ENCODE measurements around the gene FASLG. TPM values are rescaled to one million over a fixed set of nuclear protein-coding genes. Genes with fewer than 3 reads are reported as not detected.

FASLG gene
- total RNA-seq, 1 experiment from 2014 or later: not detected

DNA sequence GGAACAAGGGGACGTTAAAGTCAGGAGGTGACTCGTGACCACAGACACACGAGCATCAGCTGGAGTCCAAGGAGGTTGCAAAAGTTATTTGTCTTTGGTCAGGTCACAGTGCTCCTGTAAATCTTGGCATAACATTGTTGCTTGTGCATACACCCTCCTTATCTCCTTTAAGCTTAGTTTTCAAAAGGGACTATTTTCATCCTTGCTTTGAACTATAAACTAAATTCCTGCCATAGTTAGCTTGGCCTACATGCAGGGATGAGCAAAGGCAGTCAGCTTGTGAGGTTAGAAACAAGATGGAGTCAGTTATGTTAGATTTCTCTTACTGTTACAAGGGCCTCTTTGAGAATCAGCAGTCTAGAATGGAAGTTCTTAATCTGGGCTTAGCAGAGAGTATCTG is 28.0 kb upstream of the FASLG start:
- no TSS peak for BruUV-seq (replicated peaks)
- DNase-seq (ENCODE audit: low read depth, low spot score): no peak
- Histone ChIP-seq H3K27me3 (ENCODE audit: control insufficient read depth, insufficient read depth, low read length) (no peaks in the 10 kb centered on the region), H3K4me3 (ENCODE audit: low read depth in 2 of 2, low read length in 2 of 2) (no peak overlapping the region), H3K9me3 (ENCODE audit: control insufficient read depth, insufficient read depth, low read depth, low read length) (no peaks in the 10 kb centered on the region; the same call in 1 of the 2 replicates), H3K36me3 (ENCODE audit: control insufficient read depth, insufficient read depth, low read length) (no peaks in the 10 kb centered on the region), H3K27ac (ENCODE audit: low read length) (no peak overlapping the region), H3K4me1 (ENCODE audit: control insufficient read depth, insufficient read depth, low read length) (no peaks in the 10 kb centered on the region)
- TF ChIP-seq, protein P1, sequence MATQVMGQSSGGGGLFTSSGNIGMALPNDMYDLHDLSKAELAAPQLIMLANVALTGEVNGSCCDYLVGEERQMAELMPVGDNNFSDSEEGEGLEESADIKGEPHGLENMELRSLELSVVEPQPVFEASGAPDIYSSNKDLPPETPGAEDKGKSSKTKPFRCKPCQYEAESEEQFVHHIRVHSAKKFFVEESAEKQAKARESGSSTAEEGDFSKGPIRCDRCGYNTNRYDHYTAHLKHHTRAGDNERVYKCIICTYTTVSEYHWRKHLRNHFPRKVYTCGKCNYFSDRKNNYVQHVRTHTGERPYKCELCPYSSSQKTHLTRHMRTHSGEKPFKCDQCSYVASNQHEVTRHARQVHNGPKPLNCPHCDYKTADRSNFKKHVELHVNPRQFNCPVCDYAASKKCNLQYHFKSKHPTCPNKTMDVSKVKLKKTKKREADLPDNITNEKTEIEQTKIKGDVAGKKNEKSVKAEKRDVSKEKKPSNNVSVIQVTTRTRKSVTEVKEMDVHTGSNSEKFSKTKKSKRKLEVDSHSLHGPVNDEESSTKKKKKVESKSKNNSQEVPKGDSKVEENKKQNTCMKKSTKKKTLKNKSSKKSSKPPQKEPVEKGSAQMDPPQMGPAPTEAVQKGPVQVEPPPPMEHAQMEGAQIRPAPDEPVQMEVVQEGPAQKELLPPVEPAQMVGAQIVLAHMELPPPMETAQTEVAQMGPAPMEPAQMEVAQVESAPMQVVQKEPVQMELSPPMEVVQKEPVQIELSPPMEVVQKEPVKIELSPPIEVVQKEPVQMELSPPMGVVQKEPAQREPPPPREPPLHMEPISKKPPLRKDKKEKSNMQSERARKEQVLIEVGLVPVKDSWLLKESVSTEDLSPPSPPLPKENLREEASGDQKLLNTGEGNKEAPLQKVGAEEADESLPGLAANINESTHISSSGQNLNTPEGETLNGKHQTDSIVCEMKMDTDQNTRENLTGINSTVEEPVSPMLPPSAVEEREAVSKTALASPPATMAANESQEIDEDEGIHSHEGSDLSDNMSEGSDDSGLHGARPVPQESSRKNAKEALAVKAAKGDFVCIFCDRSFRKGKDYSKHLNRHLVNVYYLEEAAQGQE (IDR thresholded peaks at IDR 0.05; ENCODE audit: insufficient read depth in 1 of 2, low read depth in 2 of 2, low read length in 1 of 2): no peak
- TF ChIP-seq POLR2AphosphoS5 (IDR thresholded peaks at IDR 0.05; ENCODE audit: low read depth, low read length) (no peak), TCF7L2 (IDR thresholded peaks at IDR 0.05; ENCODE audit: low read depth, low read length) (no peak), SIN3A (IDR thresholded peaks at IDR 0.05; ENCODE audit: borderline replicate concordance, insufficient read depth, low read depth, low read length) (no peak)
- TF ChIP-seq, protein P2, sequence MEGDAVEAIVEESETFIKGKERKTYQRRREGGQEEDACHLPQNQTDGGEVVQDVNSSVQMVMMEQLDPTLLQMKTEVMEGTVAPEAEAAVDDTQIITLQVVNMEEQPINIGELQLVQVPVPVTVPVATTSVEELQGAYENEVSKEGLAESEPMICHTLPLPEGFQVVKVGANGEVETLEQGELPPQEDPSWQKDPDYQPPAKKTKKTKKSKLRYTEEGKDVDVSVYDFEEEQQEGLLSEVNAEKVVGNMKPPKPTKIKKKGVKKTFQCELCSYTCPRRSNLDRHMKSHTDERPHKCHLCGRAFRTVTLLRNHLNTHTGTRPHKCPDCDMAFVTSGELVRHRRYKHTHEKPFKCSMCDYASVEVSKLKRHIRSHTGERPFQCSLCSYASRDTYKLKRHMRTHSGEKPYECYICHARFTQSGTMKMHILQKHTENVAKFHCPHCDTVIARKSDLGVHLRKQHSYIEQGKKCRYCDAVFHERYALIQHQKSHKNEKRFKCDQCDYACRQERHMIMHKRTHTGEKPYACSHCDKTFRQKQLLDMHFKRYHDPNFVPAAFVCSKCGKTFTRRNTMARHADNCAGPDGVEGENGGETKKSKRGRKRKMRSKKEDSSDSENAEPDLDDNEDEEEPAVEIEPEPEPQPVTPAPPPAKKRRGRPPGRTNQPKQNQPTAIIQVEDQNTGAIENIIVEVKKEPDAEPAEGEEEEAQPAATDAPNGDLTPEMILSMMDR (IDR thresholded peaks at IDR 0.05): no peak
- CTCF ChIA-PET: no interaction called here
- intact Hi-C loops (cut with micrococcal nuclease; ENCODE audit: unreplicated experiment): no loop called here
- POLR2A ChIA-PET: no interaction called here
- in situ Hi-C loops (cut with HindIII; ENCODE audit: low pct_unique_long_range_greater_than_20kb, low sequenced_read_pairs): no loop called here
- ATAC-seq: no peak

DNA sequence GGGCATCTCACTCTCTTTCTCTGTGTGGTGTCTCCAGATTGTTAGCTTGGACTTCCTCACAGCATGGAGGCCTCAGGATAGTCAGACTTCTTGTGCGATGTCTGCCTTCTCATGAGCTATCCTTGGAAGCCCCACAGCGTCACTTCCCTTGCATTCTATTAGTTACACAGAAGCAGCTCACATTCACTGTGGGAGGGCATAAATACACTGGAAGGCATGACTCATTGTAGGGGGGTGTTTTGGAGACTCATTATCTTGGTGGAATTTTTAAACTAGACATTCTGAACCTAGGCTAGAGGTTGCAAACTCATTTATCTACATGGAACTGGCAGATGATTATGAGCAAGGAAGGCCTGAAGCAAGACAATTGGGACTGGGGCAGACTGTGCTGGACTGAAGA is 21.4 kb upstream of the FASLG start:
- Histone ChIP-seq H3K4me3 (ENCODE audit: low read depth in 2 of 2, low read length in 2 of 2) (no peak overlapping the region), H3K4me1 (ENCODE audit: control insufficient read depth, insufficient read depth, low read length) (no peaks in the 10 kb centered on the region), H3K27ac (ENCODE audit: low read length) (no peak overlapping the region), H3K36me3 (ENCODE audit: control insufficient read depth, insufficient read depth, low read length) (no peaks in the 10 kb centered on the region), H3K27me3 (ENCODE audit: control insufficient read depth, insufficient read depth, low read length) (no peaks in the 10 kb centered on the region), H3K9me3 (ENCODE audit: control insufficient read depth, insufficient read depth, low read depth, low read length) (no peaks in the 10 kb centered on the region)
- DNase-seq (ENCODE audit: low read depth, low spot score) (no peak), ATAC-seq (no peak)
- ChIA-PET POLR2A (no interaction called here), CTCF (no interaction called here)
- intact Hi-C loops (cut with micrococcal nuclease; ENCODE audit: unreplicated experiment) (no loop called here), in situ Hi-C loops (cut with HindIII; ENCODE audit: low pct_unique_long_range_greater_than_20kb, low sequenced_read_pairs) (no loop called here)
- no TSS peak for BruUV-seq (replicated peaks)
- no peak for TF ChIP-seq SIN3A (IDR thresholded peaks at IDR 0.05; ENCODE audit: borderline replicate concordance, insufficient read depth, low read depth, low read length)
- TF ChIP-seq POLR2AphosphoS5 (IDR thresholded peaks at IDR 0.05; ENCODE audit: low read depth, low read length): no peak
- TF ChIP-seq, protein P1 (IDR thresholded peaks at IDR 0.05; ENCODE audit: insufficient read depth in 1 of 2, low read depth in 2 of 2, low read length in 1 of 2): no peak
- no peak for TF ChIP-seq TCF7L2 (IDR thresholded peaks at IDR 0.05; ENCODE audit: low read depth, low read length)
- TF ChIP-seq, protein P2 (IDR thresholded peaks at IDR 0.05): no peak
